HG03175 (cell line): ENCODE results near the gene RANBP3.
"Not testable (repeated sequence)": the region's sequence is repeated elsewhere in the genome, so short reads cannot be mapped to it uniquely, and the experiment has no call there.

Experiments
- ATAC-seq: cut with Tn5 transposase; IDR thresholded peaks from one replicate; pipeline ENCODE4 v1.9.1; 2021; ENCODE audit warnings: mild to moderate bottlenecking, moderate library complexity; ENCODE audit not compliant: unreplicated experiment

RANBP3 gene

DNA sequence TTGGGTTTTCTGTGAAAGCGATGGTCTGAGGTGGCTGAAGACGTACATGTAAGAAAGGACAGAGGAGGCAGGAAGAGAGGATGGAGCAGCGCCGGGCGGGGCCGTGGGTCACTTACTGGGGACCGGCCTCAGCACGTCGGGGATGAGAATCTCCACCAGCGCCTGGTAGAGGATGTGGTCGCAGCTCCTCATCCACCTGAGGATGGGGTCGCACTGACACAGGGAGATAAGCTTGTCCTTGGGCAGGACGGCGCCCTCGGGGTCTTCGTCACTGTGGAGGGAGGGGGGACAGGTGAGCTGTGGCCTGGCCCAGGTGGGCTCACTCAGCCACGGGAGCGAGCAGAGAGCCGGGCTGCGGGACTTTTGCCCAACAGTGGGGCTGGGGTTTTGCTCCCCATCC, 29.0 kb upstream of the RANBP3 start:
- ATAC-seq, result no peak

GRCh38 chr19:6006070-6006446, 28.1 kb upstream of the RANBP3 start:
- not testable (repeated sequence) for ATAC-seq

GRCh38 chr19:6005321-6006069, 27.6 kb upstream of the RANBP3 start:
- ATAC-seq, result no peak

- ATAC-seq, result no peak
Measured at GRCh38 chr19:6003976-6004375, 26.0 kb upstream of the RANBP3 start.

- no peak for ATAC-seq
Measured at GRCh38 chr19:6002591-6002990, 24.7 kb upstream of the RANBP3 start.

DNA sequence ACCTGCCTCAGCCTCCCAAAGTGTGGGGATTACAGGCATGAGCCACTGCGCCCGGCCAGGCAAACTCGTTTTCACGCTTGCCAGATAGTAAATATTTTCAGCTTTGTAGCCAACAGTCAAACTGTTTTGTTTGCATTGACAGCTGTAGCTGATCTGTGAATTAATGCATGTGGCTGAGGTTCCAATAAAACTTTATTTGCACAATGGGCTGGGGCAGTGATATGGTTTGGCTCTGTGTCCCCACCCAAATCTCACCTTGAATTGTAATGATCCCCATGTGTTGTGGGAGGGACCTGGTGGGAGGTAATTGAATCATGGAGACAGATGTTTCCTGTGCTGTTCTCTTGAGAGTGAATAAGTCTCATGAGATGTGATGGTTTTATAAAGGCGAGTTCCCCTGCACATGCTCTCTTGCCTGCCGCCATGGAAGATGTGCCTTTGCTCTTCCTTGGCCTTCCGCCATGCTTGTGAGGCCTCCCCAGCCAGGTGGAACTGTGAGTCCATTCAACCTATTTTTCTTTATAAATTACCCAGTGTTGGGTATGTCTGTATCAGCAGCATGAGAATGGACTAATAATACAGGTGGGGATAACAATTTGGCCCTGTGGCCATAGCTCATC, 22.4 kb upstream of the RANBP3 start:
- no peak for ATAC-seq

DNA sequence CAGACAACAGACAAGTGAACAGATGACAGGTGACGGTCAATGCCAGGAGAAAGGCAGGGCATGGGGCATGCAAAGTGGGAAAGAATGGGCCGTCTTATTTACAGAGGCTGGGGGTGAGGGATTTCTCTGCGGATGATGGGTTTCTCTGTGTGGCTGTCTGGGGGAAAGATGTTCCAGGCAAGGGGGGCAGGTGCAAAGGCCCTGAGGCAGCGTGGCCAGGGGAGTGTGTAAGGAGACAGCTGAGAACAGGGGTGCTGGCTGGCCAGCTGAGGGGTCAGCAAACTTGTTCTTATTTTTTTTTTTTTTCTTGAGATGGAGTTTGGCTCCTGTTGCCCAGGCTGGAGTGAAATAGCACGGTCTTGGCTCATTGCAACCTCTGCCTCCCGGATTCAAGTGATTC, 21.8 kb upstream of the RANBP3 start:
- no peak for ATAC-seq

GRCh38 chr19:5997371-5997770, 19.4 kb upstream of the RANBP3 start:
- no peak for ATAC-seq

DNA sequence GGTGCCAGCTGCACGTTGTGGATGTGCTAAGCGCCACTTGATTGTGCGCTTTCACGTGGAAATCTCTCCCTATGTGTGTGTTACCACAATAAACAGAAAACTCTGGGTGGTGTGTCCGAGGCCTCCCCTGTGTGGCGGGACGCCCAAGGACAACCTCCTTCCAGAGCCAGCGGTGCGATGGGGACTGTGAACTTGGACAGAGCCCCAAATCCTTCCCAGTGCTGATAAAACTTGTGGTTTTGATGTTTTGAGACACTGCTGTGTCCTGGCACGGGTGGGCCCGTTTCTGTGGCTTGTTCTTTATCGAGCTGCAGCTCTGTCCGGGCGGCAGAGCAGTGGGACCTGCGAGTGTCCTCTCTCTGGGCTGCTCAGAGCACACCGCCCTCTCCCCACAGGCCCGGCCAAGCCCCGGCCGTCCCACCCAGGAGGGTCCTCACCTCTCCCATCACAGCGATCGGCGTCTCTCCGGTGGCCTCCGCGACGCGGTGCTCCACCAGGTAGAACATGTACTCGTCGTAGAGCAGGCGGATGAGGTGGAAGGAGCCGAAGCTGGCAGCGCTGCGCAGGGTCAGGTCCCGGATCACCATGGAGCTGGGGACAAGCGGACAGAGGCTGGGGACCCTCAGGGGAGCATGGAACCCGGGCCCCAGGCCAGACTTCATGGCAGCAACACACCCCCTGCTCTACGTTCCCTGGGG, 18.8 kb upstream of the RANBP3 start:
- no peak for ATAC-seq

- no peak for ATAC-seq
Measured at GRCh38 chr19:5996102-5996501, 18.2 kb upstream of the RANBP3 start.

DNA sequence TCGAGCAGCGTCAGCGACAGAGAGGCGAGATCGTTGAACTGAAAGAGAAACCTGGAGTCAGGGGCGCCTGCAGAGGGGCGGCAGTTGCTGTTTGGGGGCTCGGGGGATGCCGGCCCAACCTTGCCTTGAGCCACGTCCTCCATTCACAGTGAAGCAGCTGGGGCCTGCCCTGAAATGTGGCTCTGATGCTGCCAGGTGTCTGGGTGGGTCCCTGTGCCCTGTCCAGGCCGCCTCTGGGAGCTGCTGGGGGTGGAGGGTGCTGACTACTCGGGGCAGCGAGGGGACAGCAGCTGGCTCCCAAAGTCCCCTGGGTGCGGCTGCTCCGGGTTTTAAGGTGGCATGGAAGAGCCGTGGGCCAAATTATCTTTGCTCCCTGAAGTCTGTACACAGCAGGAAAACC, 17.7 kb upstream of the RANBP3 start:
- no peak for ATAC-seq

DNA sequence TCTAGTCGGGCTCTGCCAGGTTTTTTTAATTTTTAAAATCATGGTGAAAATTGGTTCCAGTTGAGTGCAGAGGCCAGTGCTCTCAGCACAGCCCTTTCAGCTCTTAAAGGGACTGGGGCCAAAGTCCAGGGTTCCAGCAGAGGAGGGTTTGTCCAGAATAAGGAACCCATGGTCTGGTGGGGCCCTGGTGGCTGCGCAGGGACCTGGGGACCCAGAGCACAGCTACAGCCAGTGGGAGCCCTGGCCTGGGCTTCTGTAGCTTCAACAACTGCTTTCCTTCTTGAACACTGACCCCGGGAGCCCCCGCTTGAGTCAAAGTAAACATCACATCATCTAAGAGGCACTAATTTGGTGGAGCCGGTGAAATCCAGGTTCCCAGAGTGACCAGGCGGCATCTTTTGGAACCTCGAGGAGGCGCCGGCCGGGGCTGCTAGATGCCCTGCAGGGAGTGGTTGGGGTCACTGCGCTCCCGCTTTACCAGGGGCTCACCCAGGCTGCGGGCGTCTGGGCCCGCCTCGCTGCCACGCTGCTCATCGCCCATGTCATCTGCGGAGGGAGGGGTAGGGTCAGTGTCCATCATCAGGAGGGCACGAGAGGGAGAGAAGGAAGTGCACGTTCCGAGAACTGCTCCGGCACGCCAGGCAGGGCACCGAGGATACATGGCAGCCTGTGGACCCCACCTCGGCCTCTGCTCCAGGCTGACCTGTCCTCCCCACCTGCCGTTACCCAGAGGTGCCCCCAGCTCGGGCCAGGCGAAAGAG, 16.6 kb upstream of the RANBP3 start:
- ATAC-seq, result no peak

DNA sequence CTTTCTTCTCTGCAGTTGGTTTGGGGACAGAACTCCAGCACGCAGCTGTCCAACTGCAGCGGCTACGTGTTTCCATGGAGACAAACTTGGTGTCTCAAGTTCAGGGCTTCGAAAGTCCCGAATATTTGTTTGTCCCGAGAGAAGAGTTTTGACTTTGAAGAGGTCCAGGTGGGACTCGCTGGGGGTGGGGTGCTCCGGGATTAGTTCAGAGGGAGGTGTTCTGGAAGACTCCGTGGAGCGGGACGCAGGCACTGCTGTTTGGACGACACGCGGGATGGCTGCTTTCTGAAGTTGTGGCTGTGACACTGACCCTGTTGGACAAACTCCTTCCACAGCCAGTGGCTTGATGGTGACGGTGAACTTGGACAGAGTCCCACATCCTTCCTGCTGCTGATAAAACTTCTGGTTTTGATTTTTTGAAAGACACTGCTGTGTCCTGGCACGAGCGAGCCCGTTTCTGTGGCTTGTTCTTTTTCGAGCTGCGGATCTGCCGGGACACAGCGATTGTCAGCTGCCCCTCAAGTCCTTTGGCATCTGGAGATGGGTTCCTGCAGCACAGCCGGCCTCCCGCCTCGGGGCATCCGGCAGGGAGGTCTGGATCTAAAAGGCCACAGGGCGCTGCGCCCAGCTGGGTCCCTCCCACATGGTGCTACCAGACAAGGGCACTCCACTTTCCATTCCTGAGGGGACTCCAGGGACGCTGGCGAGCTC, 15.9 kb upstream of the RANBP3 start:
- no peak for ATAC-seq

GRCh38 chr19:5993201-5993600, 15.3 kb upstream of the RANBP3 start:
- ATAC-seq, result no peak

- no peak for ATAC-seq
Measured at GRCh38 chr19:5992756-5993155, 14.8 kb upstream of the RANBP3 start.

DNA sequence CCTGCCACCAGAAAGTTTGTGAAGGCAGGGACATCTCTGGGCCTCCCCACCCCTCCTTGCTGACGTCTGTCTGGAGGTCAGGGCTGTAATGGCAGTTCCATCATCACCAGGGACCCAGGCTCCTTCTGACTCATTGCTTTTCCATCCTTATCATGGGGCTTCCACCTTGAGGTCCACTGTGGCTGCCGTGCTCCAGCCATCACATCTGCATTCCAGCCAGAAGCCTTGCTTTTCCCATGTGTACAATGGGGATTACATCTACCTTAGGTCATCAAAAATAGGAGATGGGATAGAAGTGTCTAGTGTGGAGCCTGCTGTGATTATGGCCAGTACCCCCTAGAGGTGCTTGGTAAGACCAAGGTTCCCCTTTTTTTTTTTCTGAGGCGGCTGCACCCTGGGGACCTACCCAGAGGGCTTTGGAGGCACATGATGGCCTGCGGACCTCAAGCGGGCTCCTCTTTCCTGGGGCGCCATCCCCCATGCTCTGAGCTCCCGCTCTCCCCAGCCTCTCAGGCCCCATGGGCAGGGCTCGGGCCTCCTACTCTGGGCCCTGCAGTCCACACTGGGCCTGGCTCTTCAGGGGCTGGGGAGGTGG, 13.4 kb upstream of the RANBP3 start:
- no peak for ATAC-seq

DNA sequence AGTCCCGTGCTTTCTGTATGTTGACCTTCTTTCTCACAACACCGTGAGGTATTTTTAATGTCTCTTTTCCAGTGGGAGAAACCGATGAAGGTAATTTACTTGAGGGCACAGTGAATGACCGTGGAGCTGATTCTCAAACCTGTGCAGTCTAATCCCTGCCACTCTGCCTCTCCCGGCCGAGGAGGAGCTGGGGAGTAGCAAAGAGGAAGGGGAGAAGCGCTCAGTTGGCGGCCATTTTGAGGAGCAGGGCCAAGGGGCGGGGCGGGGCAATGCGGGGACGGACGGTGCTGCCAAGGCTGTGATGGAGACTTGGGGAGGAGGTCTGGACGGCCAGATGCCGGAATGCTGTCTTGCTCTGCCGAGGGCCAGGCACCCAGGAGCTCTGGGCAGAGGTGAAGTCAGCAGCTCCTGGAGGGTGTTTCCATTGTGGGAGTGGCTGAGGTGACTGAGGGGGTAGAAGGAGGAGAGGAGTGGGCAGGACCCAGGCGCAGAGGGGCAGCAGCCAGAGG, 12.4 kb upstream of the RANBP3 start:
- ATAC-seq, result no peak

GRCh38 chr19:5989388-5990074, 11.6 kb upstream of the RANBP3 start:
- ATAC-seq, result no peak

DNA sequence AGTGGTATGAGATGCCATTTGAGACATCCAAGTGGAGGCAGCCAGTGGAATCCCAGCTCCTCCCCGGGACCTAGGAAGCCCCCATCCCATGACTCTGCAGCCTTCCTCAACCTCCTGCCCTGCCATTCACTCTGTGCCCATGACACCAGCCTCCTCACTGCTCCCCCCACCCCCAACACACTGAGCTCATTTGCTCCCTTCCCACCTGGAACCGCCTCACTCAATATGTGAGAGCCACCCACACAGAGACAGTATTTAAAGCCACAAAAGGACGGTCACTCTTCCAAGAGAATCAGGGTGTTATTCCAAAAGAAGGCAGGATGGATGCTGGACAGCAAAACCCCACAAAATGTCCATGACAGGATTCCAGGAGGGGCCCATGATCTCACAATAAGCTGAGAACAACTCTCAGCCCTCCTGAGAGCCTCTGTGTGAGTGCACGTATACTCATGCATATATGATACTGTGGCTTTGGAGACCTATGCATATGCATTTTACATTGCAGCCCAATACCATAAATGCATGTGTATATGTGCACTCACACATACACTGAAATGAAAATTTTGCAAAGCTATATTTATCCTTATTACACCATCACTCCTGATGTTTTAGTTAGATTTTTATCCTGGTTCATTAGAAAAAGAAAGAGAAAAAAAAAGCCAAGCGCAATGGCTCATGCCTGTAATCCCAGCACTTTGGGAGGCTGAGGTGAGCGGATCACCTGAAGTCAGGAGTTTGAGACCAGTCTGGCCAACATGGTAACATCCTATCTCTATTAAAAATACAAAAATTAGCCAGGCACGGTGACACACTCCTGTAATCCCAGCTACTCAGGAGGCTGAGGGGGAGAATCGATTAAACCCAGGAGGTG, 10.8 kb upstream of the RANBP3 start:
- no peak for ATAC-seq
